Motor neuron (in vitro differentiated cells): ENCODE results near the gene SVIP. TPM values are rescaled to one million over a fixed set of nuclear protein-coding genes. Genes with fewer than 3 reads are reported as not detected.

ENCODE experiments used
- ATAC-seq, 8 experiments: fragments of 200-7000 bp; cut with Tn5 transposase; replicated peaks in 6 of 8; 2 replicates each; pipeline ENCODE4 v1.8.0; 2021; ENCODE audit warnings: mild to moderate bottlenecking in 8 of 8, moderate library complexity in 8 of 8
- H3K27ac ChIP-seq, 2 donors: fragments of 250-450 bp; sonication (Bioruptor Pico); 2 replicates each; pipeline ENCODE4 v1.9.0; 2021; ENCODE audit warnings: antibody characterized with exemption in 2 of 2, mild to moderate bottlenecking in 2 of 2, moderate library complexity in 1 of 2
- H3K4me1 ChIP-seq, 2 donors: fragments of 250-450 bp; sonication (Bioruptor Pico); replicated peaks in 1 of 2; 2 replicates each; pipeline ENCODE4 v1.6.1; 2021; ENCODE audit warnings: antibody characterized with exemption in 2 of 2, mild to moderate bottlenecking in 2 of 2, moderate library complexity in 1 of 2
- H3K4me3 ChIP-seq, 5 donors: fragments of 250-450 bp; sonication (Bioruptor Pico); 2 replicates each; pipeline ENCODE4 v1.9.0; 2021; ENCODE audit warnings: antibody characterized with exemption in 5 of 5, mild to moderate bottlenecking in 5 of 5, moderate library complexity in 4 of 5
- WGBS, 10 experiments: fragments of 450-650 bp; shearing (Covaris generic); methylation state at CpG; one replicate each; pipeline ENCODE4 v1.0.0; 2022; 5-methylcytosine and 5-hydroxymethylcytosine counted together
- in situ Hi-C, 9 experiments: fragments of 400-800 bp; cut with MboI; loops; one replicate each; pipeline ENCODE4 v1.15.0; 2021; ENCODE audit warnings: low sequenced_read_pairs in 9 of 9, low pct_unique_long_range_greater_than_20kb in 2 of 9; ENCODE audit not compliant: unreplicated experiment in 9 of 9
- total RNA-seq, 8 experiments: library from RNA; unstranded; fragments of 300-600 nt; gene quantifications; 2 replicates each; pipeline versions ENCODE4 v1.2.3 to v1.2.4, GENCODE V29; 2022

The SVIP gene
- total RNA-seq, 8 experiments from 2014 or later: 4.3 to 17.0 (median 14.1) TPM

- in situ Hi-C loops: no loop called here
- Histone ChIP-seq H3K4me1 (peaks cover 0 to 3% of the 10 kb centered on the region in 2 donors), H3K27ac (no peak overlapping the region), H3K4me3 (no peak overlapping the region)
- ATAC-seq: no peak
- WGBS, 10 experiments: 37 to 100% (median 94%) methylated on average over 1 to 3 of the region's 3 CpGs; no CpG with 5 or more reads in 3 of the 10 experiments
These were observed 19.7 kb downstream of the SVIP start for GRCh38 chr11:22809893-22810292.

- H3K4me1 ChIP-seq: peaks cover 0 to 3% of the 10 kb centered on the region in 2 donors
- ATAC-seq: no peak
- 62 to 100% (median 94%) methylated on average over 1 to 3 of the region's 3 CpGs; no CpG with 5 or more reads in 2 of the 10 experiments for WGBS, 10 experiments
- H3K27ac ChIP-seq: no peak overlapping the region
- in situ Hi-C loops: no loop called here
- H3K4me3 ChIP-seq: no peak overlapping the region
These were observed 20.9 kb downstream of the SVIP start for GRCh38 chr11:22808571-22809197.

- peak in 3 of 8 experiments; percentile 55 to 72 (median 64) for ATAC-seq
These were observed 21.6 kb downstream of the SVIP start for GRCh38 chr11:22807855-22808570.

GRCh38 chr11:22807391-22807790, 22.2 kb downstream of the SVIP start:
- H3K27ac ChIP-seq: no peak overlapping the region

More at GRCh38 chr11:22807855-22808570, 21.6 kb downstream of the SVIP start:
- Histone ChIP-seq H3K4me1 (peaks cover 0 to 3% of the 10 kb centered on the region in 2 donors), H3K4me3 (no peak overlapping the region), H3K27ac (no peak overlapping the region)
- 60 to 85% (median 76%) methylated on average over 1 to 2 of the region's 2 CpGs; no CpG with 5 or more reads in 2 of the 10 experiments for WGBS, 10 experiments
- in situ Hi-C loops: no loop called here

GRCh38 chr11:22802861-22803260, 26.7 kb downstream of the SVIP start:
- peaks cover 0 to 11% of the 10 kb centered on the region in 2 donors for H3K4me1 ChIP-seq
- in situ Hi-C loops: no loop called here
- no peak overlapping the region for H3K27ac ChIP-seq
- WGBS, 10 experiments: 26 to 96% (median 64%) methylated on average over 1 to 4 of the region's 4 CpGs; no CpG with 5 or more reads in 1 of the 10 experiments
- H3K4me3 ChIP-seq: no peak overlapping the region
- no peak for ATAC-seq

More at GRCh38 chr11:22807391-22807790, 22.2 kb downstream of the SVIP start:
- WGBS, 10 experiments: 9 to 100% (median 67%) methylated on average over 1 to 2 of the region's 2 CpGs; no CpG with 5 or more reads in 3 of the 10 experiments
- no peak for ATAC-seq
- in situ Hi-C loops: no loop called here
- Histone ChIP-seq H3K4me3 (no peak overlapping the region), H3K4me1 (peaks cover 0 to 3% of the 10 kb centered on the region in 2 donors)

GRCh38 chr11:22800482-22800881, 29.1 kb downstream of the SVIP start:
- no peak for ATAC-seq
- WGBS, 10 experiments: 13 to 100% (median 80%) methylated on average over 1 to 5 of the region's 5 CpGs; no CpG with 5 or more reads in 1 of the 10 experiments
- no peak overlapping the region for H3K27ac ChIP-seq
- in situ Hi-C loops: no loop called here
- peaks cover 0 to 16% of the 10 kb centered on the region in 2 donors for H3K4me1 ChIP-seq
- H3K4me3 ChIP-seq: no peak overlapping the region

GRCh38 chr11:22798901-22799300, 30.7 kb downstream of the SVIP start:
- H3K4me1 ChIP-seq: peaks cover 0 to 16% of the 10 kb centered on the region in 2 donors
- in situ Hi-C loops: loop anchor here in 8 of 9 experiments (25.0 kb wide), 1 partner anchor 462 kb away; the partner anchor contains the start of gene SLC17A6 (in 8 of the 8)
- no peak overlapping the region for H3K4me3 ChIP-seq
- 0 to 90% (median 31%) methylated on average over 1 of the region's 1 CpG; no CpG with 5 or more reads in 2 of the 10 experiments for WGBS, 10 experiments
- H3K27ac ChIP-seq: no peak overlapping the region
- no peak for ATAC-seq

- Histone ChIP-seq H3K4me3 (no peak overlapping the region), H3K27ac (no peak overlapping the region)
- in situ Hi-C loops: loop anchor here in 8 of 9 experiments (25.0 kb wide), 1 partner anchor 460 kb away; the partner anchor contains the start of gene SLC17A6 (in 8 of the 8)
These were observed 32.6 kb downstream of the SVIP start for GRCh38 chr11:22797047-22797446.

DNA sequence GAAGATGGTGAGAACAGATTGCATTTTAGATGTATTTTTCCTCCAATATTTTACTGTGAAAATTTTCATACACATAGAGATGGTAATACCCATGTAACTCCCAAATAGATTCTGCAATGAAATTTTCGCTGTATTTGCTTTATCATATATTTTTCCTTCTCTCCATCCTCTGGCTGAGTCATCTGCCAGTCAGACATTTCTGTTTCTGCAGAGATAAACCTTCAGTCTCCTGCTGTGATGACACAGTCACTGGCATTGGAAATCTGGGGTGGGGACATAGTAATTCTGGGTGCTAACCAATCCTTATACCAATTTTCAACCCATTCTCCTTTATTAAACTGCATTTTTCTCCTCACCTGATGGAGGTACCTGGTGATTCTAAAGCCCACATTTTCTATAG, 33.7 kb downstream of the SVIP start:
- H3K27ac ChIP-seq: no peak overlapping the region

More at GRCh38 chr11:22797047-22797446, 32.6 kb downstream of the SVIP start:
- WGBS, 10 experiments: 52 to 100% (median 78%) methylated on average over 2 to 3 of the region's 3 CpGs; no CpG with 5 or more reads in 3 of the 10 experiments
- ATAC-seq: peak in 5 of 8 experiments; percentile 59 to 71 (median 68)
- peaks cover 7 to 23% of the 10 kb centered on the region in 2 donors for H3K4me1 ChIP-seq

GRCh38 chr11:22792497-22792896, 37.1 kb downstream of the SVIP start:
- H3K27ac ChIP-seq: no peak overlapping the region
- H3K4me1 ChIP-seq: peaks cover 7 to 13% of the 10 kb centered on the region in 2 donors
- peak in 7 of 8 experiments; percentile 91 to 99 (median 96) for ATAC-seq
- H3K4me3 ChIP-seq: no peak overlapping the region
- in situ Hi-C loops: loop anchor here in 8 of 9 experiments (25.0 kb wide), 1 partner anchor 455 kb away; the partner anchor contains the start of gene SLC17A6 (in 8 of the 8)
- 0 to 33% (median 0%) methylated on average over 1 to 3 of the region's 3 CpGs; no CpG with 5 or more reads in 1 of the 10 experiments for WGBS, 10 experiments

More for the DNA sequence above, 33.7 kb downstream of the SVIP start:
- in situ Hi-C loops: loop anchor here in 8 of 9 experiments (25.0 kb wide), 1 partner anchor 459 kb away; the partner anchor contains the start of gene SLC17A6 (in 8 of the 8)
- no peak for ATAC-seq
- no peak overlapping the region for H3K4me3 ChIP-seq
- H3K4me1 ChIP-seq: peaks cover 7 to 20% of the 10 kb centered on the region in 2 donors
- 0 to 92% (median 33%) methylated on average over 1 of the region's 1 CpG; no CpG with 5 or more reads in 2 of the 10 experiments for whole genome bisulfite sequencing, 10 experiments

DNA sequence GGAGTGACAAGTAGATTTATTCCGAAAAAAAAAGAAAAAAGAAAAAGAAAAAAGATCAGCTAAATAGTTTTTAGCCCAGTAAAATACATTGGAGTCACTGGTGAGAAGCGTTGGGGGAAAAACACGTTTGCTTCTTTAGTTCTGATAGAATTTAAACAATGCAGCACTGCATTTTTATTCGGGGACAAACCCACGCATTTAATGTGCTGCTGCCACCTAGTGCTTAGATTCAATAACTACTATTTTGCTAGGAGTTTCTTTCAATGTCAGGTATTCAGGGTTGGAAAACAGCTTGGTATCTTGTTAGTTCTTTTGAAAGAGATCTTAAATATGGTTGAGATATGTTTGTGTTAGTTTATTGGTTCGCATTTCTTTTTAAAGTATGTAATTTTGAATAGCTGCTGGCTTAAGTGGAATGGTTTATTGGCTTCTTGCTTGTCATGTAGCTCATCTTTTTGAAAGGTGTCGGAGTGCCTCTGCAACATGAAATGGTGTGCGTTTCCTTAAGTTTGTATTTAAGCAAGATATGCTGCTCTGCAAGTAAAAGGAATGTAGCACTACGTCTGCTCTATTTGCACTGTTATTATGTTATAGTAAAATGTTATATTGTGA, 41.9 kb downstream of the SVIP start:
- 11 to 50% (median 22%) methylated on average over 3 to 9 of the region's 9 CpGs for WGBS, 10 experiments
- H3K4me3 ChIP-seq: no peak overlapping the region
- no peak overlapping the region for H3K27ac ChIP-seq
- in situ Hi-C loops: loop anchor here in 8 of 9 experiments (25.0 kb wide), 1 partner anchor 450 kb away; the partner anchor contains the start of gene SLC17A6 (in 8 of the 8)
- peaks cover 10 to 21% of the 10 kb centered on the region in 2 donors for H3K4me1 ChIP-seq
- ATAC-seq: peak; percentile 36 to 63 (median 54)

- no peak overlapping the region for H3K4me3 ChIP-seq
- 40 to 94% (median 70%) methylated on average over 2 of the region's 2 CpGs; no CpG with 5 or more reads in 4 of the 10 experiments for WGBS, 10 experiments
- in situ Hi-C loops: loop anchor here in 8 of 9 experiments (25.0 kb wide), 1 partner anchor 450 kb away; the partner anchor contains the start of gene SLC17A6 (in 8 of the 8)
- H3K4me1 ChIP-seq: peaks cover 6 to 17% of the 10 kb centered on the region in 2 donors
- ATAC-seq: no peak
- no peak overlapping the region for H3K27ac ChIP-seq
These were observed 42.5 kb downstream of the SVIP start for GRCh38 chr11:22787055-22787454.
